Upper lobe of left lung (tissue), 4 donors: ENCODE data around the gene ATP9B.

ENCODE experiments used
- POLR2A ChIP-seq, 4 donors: fragments of 450-650 bp; IDR thresholded peaks; one replicate each; pipeline ENCODE4 v1.5.1; 2016 to 2017; ENCODE audit warnings: antibody characterized with exemption in 4 of 4, mild to moderate bottlenecking in 2 of 4
- TF ChIP-seq, protein P1 (sequence below), 6 experiments: fragments of 450-650 bp in 4 of 6; fragments of 200-600 bp in 2 of 6; sonication (generic) in 2 of 6; IDR thresholded peaks; one replicate each; pipeline ENCODE4 v1.5.1; 2016 to 2019; ENCODE audit warnings: antibody characterized with exemption in 6 of 6

DNA sequence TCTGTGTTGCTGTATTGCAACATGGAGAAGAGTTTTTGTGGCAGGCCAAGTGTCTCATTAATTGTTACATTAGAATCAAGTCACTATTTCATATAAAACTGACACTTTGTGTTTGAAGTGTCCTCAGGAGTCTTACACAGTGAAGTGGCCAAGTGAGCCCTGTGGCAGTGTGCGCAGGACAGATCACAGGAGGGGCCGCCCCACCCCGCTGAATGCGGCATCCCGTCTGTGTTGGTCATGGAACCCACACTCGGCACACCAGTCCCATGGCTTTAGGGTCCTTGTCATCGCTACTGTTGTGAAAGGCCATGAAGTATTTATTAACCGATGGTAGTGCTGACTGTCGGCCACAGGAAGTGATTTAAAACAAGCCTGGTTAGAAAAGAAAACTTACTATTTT is 181.8 kb downstream of the ATP9B start:
- TF ChIP-seq, protein P1, sequence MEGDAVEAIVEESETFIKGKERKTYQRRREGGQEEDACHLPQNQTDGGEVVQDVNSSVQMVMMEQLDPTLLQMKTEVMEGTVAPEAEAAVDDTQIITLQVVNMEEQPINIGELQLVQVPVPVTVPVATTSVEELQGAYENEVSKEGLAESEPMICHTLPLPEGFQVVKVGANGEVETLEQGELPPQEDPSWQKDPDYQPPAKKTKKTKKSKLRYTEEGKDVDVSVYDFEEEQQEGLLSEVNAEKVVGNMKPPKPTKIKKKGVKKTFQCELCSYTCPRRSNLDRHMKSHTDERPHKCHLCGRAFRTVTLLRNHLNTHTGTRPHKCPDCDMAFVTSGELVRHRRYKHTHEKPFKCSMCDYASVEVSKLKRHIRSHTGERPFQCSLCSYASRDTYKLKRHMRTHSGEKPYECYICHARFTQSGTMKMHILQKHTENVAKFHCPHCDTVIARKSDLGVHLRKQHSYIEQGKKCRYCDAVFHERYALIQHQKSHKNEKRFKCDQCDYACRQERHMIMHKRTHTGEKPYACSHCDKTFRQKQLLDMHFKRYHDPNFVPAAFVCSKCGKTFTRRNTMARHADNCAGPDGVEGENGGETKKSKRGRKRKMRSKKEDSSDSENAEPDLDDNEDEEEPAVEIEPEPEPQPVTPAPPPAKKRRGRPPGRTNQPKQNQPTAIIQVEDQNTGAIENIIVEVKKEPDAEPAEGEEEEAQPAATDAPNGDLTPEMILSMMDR (IDR thresholded peaks at IDR 0.05) = no peak
- TF ChIP-seq POLR2A (IDR thresholded peaks at IDR 0.05) = no peak
